ENCODE data around the gene DNM3.

The DNM3 gene

GRCh38 chr1:172460177-172460576, 618.9 kb downstream of the DNM3 start:
- no peak for TF ChIP-seq CTCF (IDR thresholded peaks at IDR 0.05; ENCODE audit: low read depth, low read length)
- DNase-seq (ENCODE audit: extremely low read depth, low read depth), result no peak

DNA sequence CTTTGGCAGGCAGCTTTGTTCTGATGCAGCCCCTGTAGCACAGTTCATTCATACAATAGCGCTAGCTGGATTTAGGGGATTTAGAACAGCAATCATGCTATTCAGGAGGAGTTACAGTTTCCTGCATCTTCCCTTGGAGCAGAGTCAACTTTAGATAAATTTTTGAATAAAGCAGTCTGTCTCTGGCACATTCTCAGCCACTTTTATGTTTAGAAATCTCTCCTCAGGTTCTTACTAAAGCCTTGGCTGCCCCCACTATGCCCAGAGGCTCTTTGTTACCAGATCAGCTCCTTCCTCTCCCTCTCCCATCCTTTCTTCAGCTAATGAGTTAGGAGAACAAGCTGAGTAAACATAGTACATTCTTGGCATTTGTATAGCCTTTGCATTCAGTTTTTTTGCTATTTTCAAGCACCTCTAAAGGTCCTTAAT, 619.6 kb downstream of the DNM3 start:
- TF ChIP-seq CTCF (IDR thresholded peaks at IDR 0.05; ENCODE audit: low read depth, low read length), result no peak
- no peak for DNase-seq (ENCODE audit: extremely low read depth, low read depth)

Data from AG09319 (cell line).